A673 (cell line): Measurements from ENCODE around the gene EPAS1.

Experiments
- CTCF ChIP-seq: fragments of 300-800, 200-600 bp; sonication (generic); conservative IDR thresholded peaks from 2 replicates; pipeline ENCODE4 v1.5.1; 2017; ENCODE audit warnings: low read depth, mild to moderate bottlenecking, antibody characterized with exemption, low read length, moderate library complexity, mixed read lengths
- EZH2 ChIP-seq: fragments of 200-600 bp; sonication (generic); IDR thresholded peaks from 2 replicates; pipeline ENCODE4 v1.6.1; 2017; ENCODE audit warnings: borderline replicate concordance, low read depth, mild to moderate bottlenecking, mixed read lengths, antibody characterized with exemption, low read length; ENCODE audit not compliant: poor library complexity, severe bottlenecking

DNA sequence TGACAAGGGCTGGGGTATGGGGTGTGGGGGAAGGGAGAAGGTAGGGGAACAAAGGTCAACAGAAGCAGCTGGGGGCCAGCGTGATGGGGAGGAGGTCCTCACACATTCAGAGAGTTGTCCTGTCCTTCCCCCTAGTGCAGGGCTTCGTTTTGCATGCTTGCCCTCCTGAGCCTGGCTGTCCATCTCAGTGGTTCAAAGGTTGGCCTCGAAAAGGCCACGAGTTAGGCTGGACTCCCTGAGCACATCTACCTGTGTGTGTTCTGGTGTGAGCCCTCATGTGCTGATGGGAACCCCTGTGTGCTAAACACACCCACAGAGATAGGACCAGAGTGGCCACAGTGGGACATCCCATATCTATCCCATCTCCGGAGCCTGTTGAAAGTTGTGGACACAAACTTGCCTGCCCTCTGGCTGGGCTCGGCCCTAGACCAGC is 51.9 kb downstream of the EPAS1 start:
- TF ChIP-seq CTCF (no peak), EZH2 (no peak)
